Heart left ventricle (tissue), 13 donors: Measurements from ENCODE around the gene KIRREL3.

Experiments used
- POLR2A ChIP-seq, 2 donors: fragments of 450-650 bp; IDR thresholded peaks; one replicate each; pipeline ENCODE4 v1.6.1; 2017; ENCODE audit warnings: antibody characterized with exemption in 2 of 2, mild to moderate bottlenecking in 2 of 2, moderate library complexity in 2 of 2
- TF ChIP-seq, protein P1 (sequence below), 12 donors: fragments of 200-600 bp; sonication (generic) in 4 of 12; IDR thresholded peaks; one replicate each; pipeline versions ENCODE4 v1.5.0 to v1.8.0; 2018 to 2022; ENCODE audit warnings: antibody characterized with exemption in 12 of 12, mild to moderate bottlenecking in 5 of 12
- donor health status: ischemic (EF 13 %, LVEDD 7.1; RV severe dilation, severe dysfunction).
- donor health status: DM: no; HTN: yes; CAD: no.
- donor health status: DM: no; HTN: no; CAD: no.
- donor health status: ischemic (EF 25% LVEDD 6.9; RV normal size, moderate dysfunction).
- donor health status: ischemic (EF 25% LVEDD 5.7; RV mildly dilated, moderate dysfunction).
- donor health status: ischemic (EF 35%, LVEDD 5.7; RV mildly dilated, moderate dysfunction).
- donor health status: nonischemic (EF 11% LVEDD 7.7; RV severe dilation, severe dysfunction).
- donor health status: DM: yes; HTN: yes; CAD: no.
- donor health status: PGD.
- donor health status: ischemic (EF 29% LVEDD 5.4; RV normal size, mild dysfunction).
- donor health status: nonischemic (EF 23%, LVEDD 6.1; RV moderate dilation, normal function).

DNA sequence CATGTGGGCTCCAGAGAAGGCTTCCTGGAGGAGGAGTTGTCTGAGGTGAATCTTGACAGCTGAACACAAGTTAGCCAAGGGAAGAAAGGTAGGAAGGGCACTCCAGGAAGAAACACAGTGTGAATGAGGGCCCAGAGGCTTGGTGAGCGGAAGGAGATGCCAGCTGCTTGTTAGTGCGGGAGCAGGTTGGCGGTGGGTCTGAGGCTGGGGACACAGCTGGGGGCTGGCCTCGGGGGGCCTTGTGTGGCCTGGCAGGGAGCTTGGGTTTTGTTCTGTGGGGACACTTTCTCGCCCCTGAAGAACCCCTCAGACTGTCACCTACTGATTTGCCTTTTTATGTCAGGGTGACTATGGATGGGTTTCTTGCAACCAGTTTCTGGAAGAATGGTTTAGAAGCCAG is 485.1 kb downstream of the KIRREL3 start:
- TF ChIP-seq, protein P1, sequence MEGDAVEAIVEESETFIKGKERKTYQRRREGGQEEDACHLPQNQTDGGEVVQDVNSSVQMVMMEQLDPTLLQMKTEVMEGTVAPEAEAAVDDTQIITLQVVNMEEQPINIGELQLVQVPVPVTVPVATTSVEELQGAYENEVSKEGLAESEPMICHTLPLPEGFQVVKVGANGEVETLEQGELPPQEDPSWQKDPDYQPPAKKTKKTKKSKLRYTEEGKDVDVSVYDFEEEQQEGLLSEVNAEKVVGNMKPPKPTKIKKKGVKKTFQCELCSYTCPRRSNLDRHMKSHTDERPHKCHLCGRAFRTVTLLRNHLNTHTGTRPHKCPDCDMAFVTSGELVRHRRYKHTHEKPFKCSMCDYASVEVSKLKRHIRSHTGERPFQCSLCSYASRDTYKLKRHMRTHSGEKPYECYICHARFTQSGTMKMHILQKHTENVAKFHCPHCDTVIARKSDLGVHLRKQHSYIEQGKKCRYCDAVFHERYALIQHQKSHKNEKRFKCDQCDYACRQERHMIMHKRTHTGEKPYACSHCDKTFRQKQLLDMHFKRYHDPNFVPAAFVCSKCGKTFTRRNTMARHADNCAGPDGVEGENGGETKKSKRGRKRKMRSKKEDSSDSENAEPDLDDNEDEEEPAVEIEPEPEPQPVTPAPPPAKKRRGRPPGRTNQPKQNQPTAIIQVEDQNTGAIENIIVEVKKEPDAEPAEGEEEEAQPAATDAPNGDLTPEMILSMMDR (IDR thresholded peaks at IDR 0.05): no peak
- TF ChIP-seq POLR2A (IDR thresholded peaks at IDR 0.05): no peak
